Mesendoderm (in vitro differentiated cells): ENCODE data around the gene PPA1.
"Not testable (repeated sequence)": the region's sequence is repeated elsewhere in the genome, so short reads cannot be mapped to it uniquely, and the experiment has no call there.

Source experiments
- DNase-seq: peaks from one replicate; pipeline ENCODE4 v3.0.0; 2013
- H2AK5ac ChIP-seq: 2 replicates; pipeline ENCODE4 v1.6.1; 2013; ENCODE audit warnings: low read length, inconsistent platforms
- H2BK120ac ChIP-seq: 2 replicates; pipeline ENCODE4 v1.6.1; 2013; ENCODE audit warnings: low read depth, mild to moderate bottlenecking, low read length, moderate library complexity, mixed read lengths
- H2BK15ac ChIP-seq: replicated peaks from 2 replicates; pipeline ENCODE4 v1.6.1; 2013; ENCODE audit warnings: low read depth, mild to moderate bottlenecking, moderate library complexity
- H2BK5ac ChIP-seq: 2 replicates; pipeline ENCODE4 v1.6.1; 2013; ENCODE audit warnings: low read length, inconsistent platforms
- H3K18ac ChIP-seq: 2 replicates; pipeline ENCODE4 v1.6.1; 2013; ENCODE audit warnings: mild to moderate bottlenecking, low read length, mixed read lengths
- H3K23ac ChIP-seq: one replicate; pipeline ENCODE4 v1.6.1; 2013; ENCODE audit warnings: low read length
- H3K27ac ChIP-seq: 2 replicates; pipeline ENCODE4 v1.5.1; 2013; ENCODE audit warnings: low read depth, mild to moderate bottlenecking, inconsistent platforms, low read length, moderate library complexity
- H3K27me3 ChIP-seq: 2 replicates; pipeline ENCODE4 v1.6.1; 2013; ENCODE audit warnings: low read length, control low read depth, mild to moderate bottlenecking, inconsistent platforms; ENCODE audit not compliant: insufficient read depth, poor library complexity
- H3K36me3 ChIP-seq: 2 replicates; pipeline ENCODE4 v1.6.1; 2013; ENCODE audit warnings: low read length, inconsistent platforms; ENCODE audit not compliant: control insufficient read depth, insufficient read depth
- H3K4ac ChIP-seq: one replicate; pipeline ENCODE4 v1.6.1; 2013; ENCODE audit warnings: low read depth, mild to moderate bottlenecking, low read length, moderate library complexity
- H3K4me1 ChIP-seq: 2 replicates; pipeline ENCODE4 v1.6.1; 2013; ENCODE audit warnings: low read depth, low read length, inconsistent platforms; ENCODE audit not compliant: control insufficient read depth
- H3K4me2 ChIP-seq: 2 replicates; pipeline ENCODE4 v1.6.1; 2013; ENCODE audit warnings: low read length
- H3K4me3 ChIP-seq: 2 replicates; pipeline ENCODE4 v1.5.1; 2013; ENCODE audit warnings: mild to moderate bottlenecking, low read length
- H3K56ac ChIP-seq: one replicate; pipeline ENCODE4 v1.6.1; 2013; ENCODE audit warnings: low read length
- H3K79me1 ChIP-seq: 2 replicates; pipeline ENCODE4 v1.6.1; 2013; ENCODE audit warnings: low read length, inconsistent platforms
- H3K79me2 ChIP-seq: 2 replicates; pipeline ENCODE4 v1.6.1; 2013; ENCODE audit warnings: mild to moderate bottlenecking, low read length; ENCODE audit not compliant: control insufficient read depth, insufficient read depth
- H3K9ac ChIP-seq: 2 replicates; pipeline ENCODE4 v1.6.1; 2013; ENCODE audit warnings: low read length, inconsistent platforms
- H4K5ac ChIP-seq: one replicate; pipeline ENCODE4 v1.6.1; 2013; ENCODE audit warnings: low read length
- H4K8ac ChIP-seq: one replicate; pipeline ENCODE4 v1.6.1; 2013; ENCODE audit warnings: low read depth, mild to moderate bottlenecking, control low read depth, low read length, moderate library complexity
- WGBS: extraction: QIAGEN DNeasy Blood & Tissue Kit; methylation state at CpG from one replicate; pipeline ENCODE4 v1.1.7; 2013; ENCODE audit warnings: low lambda C conversion rate, missing lambda C conversion rate; ENCODE audit not compliant: insufficient coverage; ENCODE audit errors: extremely low coverage; 5-methylcytosine and 5-hydroxymethylcytosine counted together

The PPA1 gene

GRCh38 chr10:70164163-70164562 is 69.1 kb downstream of the PPA1 start:
- Histone ChIP-seq H4K8ac (no peak overlapping the region), H3K79me2 (peaks cover 54% of the 10 kb centered on the region), H3K18ac (no peak overlapping the region), H3K4me1 (peaks cover 3% of the 10 kb centered on the region), H3K4ac (no peak overlapping the region), H2BK15ac (no peak overlapping the region), H3K36me3 (no peaks in the 10 kb centered on the region), H3K4me3 (no peak overlapping the region), H2BK120ac (no peak overlapping the region), H3K79me1 (peaks cover 17% of the 10 kb centered on the region), H3K4me2 (no peak overlapping the region), H2AK5ac (no peak overlapping the region), H3K27me3 (no peaks in the 10 kb centered on the region), H3K27ac (no peak overlapping the region), H3K9ac (no peak overlapping the region), H3K23ac (no peak overlapping the region), H4K5ac (no peak overlapping the region), H2BK5ac (no peak overlapping the region), H3K56ac (no peak overlapping the region)
- DNase-seq, result no peak
- whole genome bisulfite sequencing, result no CpG with 5 or more reads among the region's 3 CpGs

- Histone ChIP-seq H3K79me1 (peaks cover 13% of the 10 kb centered on the region), H3K36me3 (no peaks in the 10 kb centered on the region), H3K4me2 (no peak overlapping the region), H3K27ac (no peak overlapping the region), H3K27me3 (no peaks in the 10 kb centered on the region), H3K18ac (no peak overlapping the region), H4K8ac (no peak overlapping the region), H3K79me2 (peaks cover 47% of the 10 kb centered on the region), H3K56ac (no peak overlapping the region), H2BK120ac (no peak overlapping the region), H3K9ac (no peak overlapping the region), H3K4me3 (no peak overlapping the region), H3K4ac (no peak overlapping the region), H3K4me1 (no peaks in the 10 kb centered on the region), H2AK5ac (no peak overlapping the region), H4K5ac (no peak overlapping the region), H2BK15ac (no peak overlapping the region), H3K23ac (no peak overlapping the region), H2BK5ac (no peak overlapping the region)
- DNase-seq, result no peak
- no CpG with 5 or more reads among the region's 4 CpGs for WGBS
Observed at GRCh38 chr10:70163448-70163847, 69.8 kb downstream of the PPA1 start.

- DNase-seq, result no peak
- no peak overlapping the region for H4K5ac ChIP-seq
- H3K23ac ChIP-seq, result no peak overlapping the region
- H3K4me3 ChIP-seq, result no peak overlapping the region
- H3K18ac ChIP-seq, result no peak overlapping the region
- no peak overlapping the region for H2BK5ac ChIP-seq
- no peak overlapping the region for H3K56ac ChIP-seq
- no peak overlapping the region for H3K4ac ChIP-seq
- H3K27ac ChIP-seq, result no peak overlapping the region
- no peaks in the 10 kb centered on the region for H3K27me3 ChIP-seq
- WGBS, result no CpG with 5 or more reads among the region's 1 CpG
- no peaks in the 10 kb centered on the region for H3K4me1 ChIP-seq
- no peak overlapping the region for H2BK15ac ChIP-seq
- H3K36me3 ChIP-seq, result no peaks in the 10 kb centered on the region
- H2AK5ac ChIP-seq, result no peak overlapping the region
- H3K79me2 ChIP-seq, result peaks cover 41% of the 10 kb centered on the region
- H2BK120ac ChIP-seq, result no peak overlapping the region
- H3K4me2 ChIP-seq, result no peak overlapping the region
- no peak overlapping the region for H4K8ac ChIP-seq
- H3K9ac ChIP-seq, result no peak overlapping the region
- H3K79me1 ChIP-seq, result peaks cover 13% of the 10 kb centered on the region
Observed at GRCh38 chr10:70162892-70163201, 70.4 kb downstream of the PPA1 start.

GRCh38 chr10:70162151-70162891 is 70.9 kb downstream of the PPA1 start:
- DNase-seq, result no peak
- H3K9ac ChIP-seq, result no peak overlapping the region
- H2AK5ac ChIP-seq, result no peak overlapping the region
- peaks cover 37% of the 10 kb centered on the region for H3K79me2 ChIP-seq
- H2BK5ac ChIP-seq, result no peak overlapping the region
- no CpG with 5 or more reads among the region's 2 CpGs for WGBS
- no peak overlapping the region for H2BK15ac ChIP-seq
- no peak overlapping the region for H2BK120ac ChIP-seq
- H3K4me3 ChIP-seq, result no peak overlapping the region
- H4K5ac ChIP-seq, result no peak overlapping the region
- H3K56ac ChIP-seq, result no peak overlapping the region
- no peak overlapping the region for H3K27ac ChIP-seq
- H3K79me1 ChIP-seq, result peaks cover 12% of the 10 kb centered on the region
- no peak overlapping the region for H4K8ac ChIP-seq
- no peak overlapping the region for H3K18ac ChIP-seq
- no peaks in the 10 kb centered on the region for H3K27me3 ChIP-seq
- no peaks in the 10 kb centered on the region for H3K4me1 ChIP-seq
- no peak overlapping the region for H3K4ac ChIP-seq
- no peak overlapping the region for H3K23ac ChIP-seq
- H3K4me2 ChIP-seq, result no peak overlapping the region
- H3K36me3 ChIP-seq, result no peaks in the 10 kb centered on the region

GRCh38 chr10:70160798-70161197 is 72.4 kb downstream of the PPA1 start:
- Histone ChIP-seq H3K4me2 (no peak overlapping the region), H3K23ac (no peak overlapping the region), H3K9ac (no peak overlapping the region), H3K4me1 (no peaks in the 10 kb centered on the region), H2BK120ac (no peak overlapping the region), H4K8ac (no peak overlapping the region), H3K79me2 (peaks cover 25% of the 10 kb centered on the region), H4K5ac (no peak overlapping the region), H3K36me3 (peaks cover 4% of the 10 kb centered on the region), H3K79me1 (peaks cover 9% of the 10 kb centered on the region), H3K27ac (no peak overlapping the region), H3K4ac (no peak overlapping the region), H2AK5ac (no peak overlapping the region), H3K27me3 (no peaks in the 10 kb centered on the region), H3K4me3 (no peak overlapping the region), H2BK5ac (no peak overlapping the region), H3K56ac (no peak overlapping the region), H3K18ac (no peak overlapping the region), H2BK15ac (no peak overlapping the region)
- DNase-seq, result no peak
- WGBS, result no CpG with 5 or more reads among the region's 1 CpG

GRCh38 chr10:70159366-70159765 is 73.9 kb downstream of the PPA1 start:
- not testable (repeated sequence) for H3K9ac ChIP-seq, H2AK5ac ChIP-seq, H3K23ac ChIP-seq, H3K79me1 ChIP-seq, H3K4me3 ChIP-seq, H2BK15ac ChIP-seq, H3K27me3 ChIP-seq, H3K4me2 ChIP-seq, H3K56ac ChIP-seq, H4K5ac ChIP-seq, H3K18ac ChIP-seq, H2BK120ac ChIP-seq, H3K36me3 ChIP-seq, H3K27ac ChIP-seq, H3K4me1 ChIP-seq, H4K8ac ChIP-seq, DNase-seq, H2BK5ac ChIP-seq, H3K4ac ChIP-seq
- no CpG with 5 or more reads among the region's 3 CpGs for WGBS
- H3K79me2 ChIP-seq, result peaks cover 19% of the 10 kb centered on the region
